ENCODE measurements around the gene CAPN5.

Gene CAPN5

DNA sequence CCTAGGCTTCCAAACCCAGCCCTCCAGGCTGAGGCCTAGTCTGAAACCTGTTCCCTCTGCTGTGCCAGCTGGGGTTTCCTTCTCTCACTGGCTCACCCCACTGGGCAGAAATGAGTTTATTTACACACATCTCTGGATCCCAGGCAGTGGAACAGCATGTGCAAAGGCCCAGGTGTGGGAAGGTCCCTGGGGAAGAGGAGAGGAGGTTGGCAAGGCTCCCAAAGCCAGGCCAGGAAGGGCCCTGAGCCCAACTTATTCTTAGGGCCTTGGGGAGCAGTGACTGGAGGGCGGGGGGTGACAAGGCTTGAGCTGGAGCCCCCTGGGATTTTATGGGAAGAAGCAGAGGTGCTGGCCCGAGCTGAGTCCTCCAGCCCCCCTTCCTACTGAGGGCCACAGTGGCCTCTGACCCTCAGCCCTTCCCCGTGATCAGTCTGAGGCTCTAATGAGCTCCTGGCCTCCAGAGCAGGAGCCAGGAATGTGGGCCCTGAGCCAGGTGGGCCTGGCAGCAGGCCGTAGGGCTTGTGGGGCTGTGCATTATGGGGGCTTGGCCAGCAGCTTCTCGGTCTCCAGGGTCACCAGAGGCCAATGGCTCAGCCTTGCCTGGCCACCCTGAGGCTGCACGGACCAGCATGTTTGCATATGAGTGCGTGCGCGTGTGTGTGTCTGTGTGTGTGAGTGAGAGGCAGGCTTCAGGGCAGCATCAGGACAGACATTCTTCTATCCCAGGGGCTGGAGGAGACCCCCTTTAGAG, 64.2 kb downstream of the CAPN5 start:
- no peak for DNase-seq (ENCODE audit: low read depth in 3 of 3)

GRCh38 chr11:77131560-77131959, 64.8 kb downstream of the CAPN5 start:
- no peak for DNase-seq (ENCODE audit: low read depth in 3 of 3)

DNA sequence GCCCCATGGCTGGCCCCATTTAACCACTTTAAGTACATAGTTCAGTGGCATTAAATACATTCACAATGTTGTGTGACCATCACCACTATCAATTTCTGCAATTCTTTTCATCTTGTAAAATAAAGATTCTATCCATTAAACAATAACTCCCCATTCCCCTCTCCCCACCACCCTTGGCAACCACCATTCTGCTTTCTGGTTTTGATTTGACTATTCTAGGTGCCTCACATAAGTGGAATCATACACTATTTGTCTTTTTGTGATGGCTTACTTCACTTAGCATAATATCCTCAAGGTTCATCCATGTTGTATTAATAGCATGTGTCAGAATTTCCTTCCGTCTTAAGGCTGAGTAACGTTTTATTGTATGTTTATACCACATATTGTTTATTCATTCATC, 68.3 kb downstream of the CAPN5 start:
- no peak for DNase-seq (ENCODE audit: low read depth in 3 of 3)

GRCh38 chr11:77136074-77136473, 69.3 kb downstream of the CAPN5 start:
- no peak for DNase-seq (ENCODE audit: low read depth in 3 of 3)

DNA sequence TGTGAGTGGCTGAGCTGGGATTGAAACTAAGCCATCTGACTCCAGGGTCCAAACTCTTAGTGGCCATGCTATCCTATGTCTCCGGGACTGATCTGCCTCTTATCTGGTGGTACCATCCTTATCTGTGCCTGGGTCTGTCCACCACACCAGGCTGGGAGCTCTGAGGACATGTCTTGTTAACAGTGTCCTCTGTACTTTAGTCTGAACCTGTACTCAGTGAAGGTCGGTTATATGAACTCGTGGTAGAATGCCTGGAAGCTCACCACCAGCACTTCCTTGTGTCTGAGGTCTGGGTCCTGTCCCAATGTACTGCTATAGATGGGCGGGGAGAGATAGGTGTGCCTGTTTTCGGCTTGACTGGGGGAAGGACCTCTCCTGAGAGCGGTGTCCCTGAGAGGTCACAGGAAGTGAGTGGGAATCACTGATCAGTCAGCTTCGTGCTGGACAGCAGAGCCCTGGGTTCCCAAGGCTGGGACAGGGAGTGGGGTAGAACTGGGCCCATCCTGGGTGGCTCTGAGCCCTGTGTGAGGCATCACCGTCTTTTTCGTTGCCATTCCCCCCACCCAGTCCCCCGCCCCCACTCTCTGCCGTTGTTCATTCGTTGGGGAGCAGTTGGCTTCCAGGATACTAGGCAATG, 70.1 kb downstream of the CAPN5 start:
- no peak for DNase-seq (ENCODE audit: low read depth in 3 of 3)

DNA sequence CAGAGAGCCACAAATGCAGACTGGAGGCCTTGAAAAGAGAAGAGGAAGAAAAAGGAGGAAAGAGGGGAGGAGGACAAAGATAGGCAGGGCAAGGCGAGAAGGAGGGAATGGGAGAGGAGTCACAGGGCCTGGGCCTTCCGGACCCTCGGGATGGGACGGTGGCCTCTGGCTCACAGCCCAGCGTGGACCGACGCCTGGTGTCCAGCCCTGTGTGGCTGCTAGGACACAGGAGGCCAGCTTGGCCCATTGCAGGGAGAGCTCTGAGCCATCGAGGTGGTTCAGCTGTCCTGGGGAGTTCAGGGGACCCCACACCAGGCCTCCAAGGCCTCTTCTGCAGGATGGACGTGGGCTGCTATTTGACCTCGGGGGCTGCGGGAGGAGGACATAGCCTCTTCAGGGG, 70.7 kb downstream of the CAPN5 start:
- no peak for DNase-seq (ENCODE audit: low read depth in 3 of 3)

- DNase-seq (ENCODE audit: low read depth in 3 of 3), result no peak
These were observed 71.4 kb downstream of the CAPN5 start for GRCh38 chr11:77138106-77138649.

GRCh38 chr11:77139201-77139600, 72.4 kb downstream of the CAPN5 start:
- no peak for DNase-seq (ENCODE audit: low read depth in 3 of 3)

DNA sequence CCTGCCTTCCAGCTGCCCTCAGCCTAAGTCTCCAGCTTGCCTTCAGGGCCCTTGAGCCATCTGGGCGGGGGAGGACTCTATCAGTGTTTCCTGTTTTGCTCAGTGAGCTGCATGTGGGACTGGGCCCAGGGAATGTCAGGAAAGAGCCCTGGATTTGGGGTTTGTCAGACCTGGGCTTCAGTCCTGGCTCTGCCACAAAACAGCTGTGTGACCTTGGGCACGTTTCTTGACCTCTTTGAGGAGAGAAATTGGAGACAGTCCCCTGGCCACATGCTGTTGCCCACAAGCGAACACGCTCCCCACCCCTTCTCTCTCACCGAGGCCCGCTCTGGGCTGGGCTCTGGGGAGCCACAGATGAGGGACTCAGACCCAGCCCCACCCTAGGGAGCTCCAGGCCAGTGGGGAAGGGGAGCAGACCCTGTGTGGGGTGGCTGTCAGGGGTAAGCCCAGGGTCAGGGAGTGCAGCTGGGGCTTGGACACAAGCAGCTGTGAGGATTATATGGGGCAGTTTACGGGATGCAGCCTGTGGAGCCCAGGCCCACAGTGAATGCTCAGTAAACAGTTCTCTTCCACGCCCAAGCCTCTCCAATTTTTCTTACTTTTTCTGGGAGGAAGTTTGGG, 73.6 kb downstream of the CAPN5 start:
- no peak for DNase-seq (ENCODE audit: low read depth in 3 of 3)

- DNase-seq (ENCODE audit: low read depth in 3 of 3), result no peak
These were observed 74.3 kb downstream of the CAPN5 start for GRCh38 chr11:77141034-77141433.

- DNase-seq (ENCODE audit: low read depth in 3 of 3), result no peak
These were observed 74.7 kb downstream of the CAPN5 start for GRCh38 chr11:77141475-77141874.

DNA sequence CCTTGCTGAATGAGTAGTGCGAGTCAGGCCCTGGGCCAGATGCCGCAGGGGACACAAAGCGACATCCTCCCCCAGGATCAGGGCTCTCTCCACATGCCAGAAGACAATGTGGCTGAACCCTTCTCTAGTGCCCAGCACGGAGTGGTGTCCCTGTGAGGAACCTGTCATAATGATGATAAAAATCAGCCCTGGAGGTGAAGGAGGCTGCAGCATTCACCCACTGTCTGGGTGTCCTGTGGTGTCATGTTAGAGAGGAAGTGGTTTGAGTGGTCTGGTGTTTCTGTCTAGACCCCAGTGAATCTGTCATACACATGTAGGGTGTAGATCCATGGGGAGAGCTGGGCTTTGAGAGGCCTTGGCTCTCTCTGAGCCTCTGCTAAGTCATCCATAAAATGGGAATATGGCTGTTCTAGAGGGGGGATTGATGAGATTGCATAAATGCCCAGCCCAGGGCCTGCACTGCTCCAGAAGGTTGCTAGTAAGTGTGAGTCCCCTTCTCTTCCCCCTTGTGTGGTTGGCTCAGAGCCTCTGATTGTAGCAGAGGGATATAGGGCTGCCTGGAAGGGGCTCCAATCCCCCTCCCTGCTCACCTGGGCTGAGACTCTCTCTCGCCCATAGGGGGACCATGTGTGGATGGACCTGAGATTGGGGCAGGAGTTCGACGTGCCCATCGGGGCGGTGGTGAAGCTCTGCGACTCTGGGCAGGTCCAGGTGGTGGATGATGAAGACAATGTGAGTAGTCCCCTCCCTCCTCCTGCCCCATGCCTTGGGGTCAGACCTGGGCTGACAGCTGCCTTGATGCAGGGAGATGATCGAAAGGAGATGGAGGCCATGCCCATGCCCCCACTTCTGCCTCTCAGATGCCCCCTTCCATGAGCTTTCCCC, 75.6 kb downstream of the CAPN5 start:
- DNase-seq (ENCODE audit: low read depth in 3 of 3), result no peak

DNA sequence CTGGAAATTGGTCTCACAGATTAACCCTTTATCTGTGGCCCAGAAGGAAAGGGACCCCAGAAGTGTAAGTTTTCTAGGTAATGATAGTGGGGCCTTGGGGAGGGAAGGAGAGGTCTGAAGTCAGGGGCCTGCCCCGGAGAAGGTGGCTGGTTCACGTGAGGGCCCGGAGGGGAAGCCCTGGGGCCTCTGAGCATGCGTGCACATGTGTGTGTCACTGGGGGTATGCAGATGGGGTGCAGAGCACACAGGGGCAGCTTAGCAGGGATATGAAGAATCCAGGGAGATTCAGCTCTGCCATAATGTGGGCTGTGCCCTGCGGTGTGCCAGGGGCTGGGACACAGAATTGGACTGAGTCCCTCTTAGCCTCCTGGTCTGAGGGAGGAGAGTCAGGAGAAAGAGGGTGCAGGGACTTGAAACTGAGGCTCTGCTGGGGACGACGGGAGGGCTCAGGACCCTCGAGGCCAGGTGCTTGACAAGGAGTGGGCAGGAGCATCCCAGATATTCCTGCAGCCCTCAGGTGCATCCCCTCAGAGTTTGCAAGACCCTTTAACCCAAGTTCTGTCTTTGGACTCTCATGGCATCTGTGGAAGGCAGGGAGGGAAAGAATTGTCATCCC, 76.7 kb downstream of the CAPN5 start:
- no peak for DNase-seq (ENCODE audit: low read depth in 3 of 3)

- DNase-seq (ENCODE audit: low read depth in 3 of 3), result no peak
These were observed 77.6 kb downstream of the CAPN5 start for GRCh38 chr11:77144196-77144856.

DNA sequence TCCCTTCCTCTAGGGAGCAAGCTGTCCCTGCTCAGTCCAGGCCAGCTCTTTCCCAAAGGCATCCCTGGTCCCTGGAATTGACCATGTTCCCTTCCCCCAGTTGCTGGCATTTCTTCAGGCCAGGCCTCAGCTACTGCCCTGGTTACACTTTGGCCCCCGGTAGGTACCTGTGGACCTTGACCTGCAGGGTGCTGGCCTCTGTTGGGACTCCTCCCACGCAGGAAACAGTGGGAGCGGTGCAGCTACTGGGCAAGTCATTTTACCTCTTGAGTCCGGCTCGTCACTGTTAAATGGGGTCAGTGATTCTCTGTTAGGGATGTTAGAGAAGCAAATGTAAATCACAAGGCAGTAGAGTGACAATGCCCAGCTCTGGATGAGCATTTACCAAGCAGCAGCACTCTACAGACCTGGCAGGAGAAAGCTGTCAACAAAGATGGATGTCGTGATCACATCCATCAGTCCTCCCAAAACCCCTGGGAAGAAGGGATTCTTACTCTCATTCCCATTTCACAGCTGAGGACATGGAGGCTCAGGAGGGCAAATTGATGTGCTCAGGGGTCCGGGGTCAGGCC, 78.2 kb downstream of the CAPN5 start:
- DNase-seq (ENCODE audit: low read depth in 3 of 3), result no peak

DNA sequence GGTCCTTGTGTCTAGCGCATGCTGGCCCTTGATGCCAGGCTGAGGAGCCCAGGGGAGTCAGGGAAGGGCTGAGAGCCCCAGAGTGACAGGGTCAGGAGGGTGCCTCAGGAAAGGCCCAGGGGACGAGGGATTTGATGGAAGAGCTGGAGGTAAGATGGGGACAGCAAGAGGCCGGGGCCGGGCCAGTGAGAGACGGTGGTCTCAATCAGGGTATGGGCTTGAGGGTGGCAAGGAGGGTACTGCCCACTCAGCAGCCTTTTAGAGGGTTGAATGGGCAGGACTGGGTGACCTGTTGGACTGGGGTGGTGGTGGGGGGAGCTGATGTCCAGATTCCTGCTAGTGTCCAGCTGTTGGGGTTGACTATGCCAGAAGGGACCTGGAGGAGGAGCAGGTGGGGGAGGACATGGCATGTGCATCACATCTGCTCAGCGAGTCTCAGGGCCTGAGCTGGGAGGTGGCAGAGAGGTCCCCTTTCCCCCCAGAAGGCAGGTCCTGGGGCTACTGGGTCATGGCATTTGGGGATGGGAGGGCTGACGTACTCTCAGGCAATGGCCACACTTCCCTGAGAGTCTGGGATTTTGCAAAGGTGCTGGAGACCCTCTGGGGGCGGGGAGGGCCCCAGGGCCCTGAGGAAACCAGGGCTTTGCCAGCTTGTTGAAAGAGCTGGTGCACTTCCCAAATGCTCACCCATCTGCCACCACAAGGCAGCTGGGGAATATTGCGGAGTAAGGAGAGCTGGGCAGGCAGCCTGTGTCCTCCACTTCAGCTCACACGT, 79.7 kb downstream of the CAPN5 start:
- no peak for DNase-seq (ENCODE audit: low read depth in 3 of 3)

- DNase-seq (ENCODE audit: low read depth in 3 of 3), result no peak
These were observed 80.2 kb downstream of the CAPN5 start for GRCh38 chr11:77147036-77147315.

- no peak for DNase-seq (ENCODE audit: low read depth in 3 of 3)
These were observed 81.0 kb downstream of the CAPN5 start for GRCh38 chr11:77147668-77148321.

DNA sequence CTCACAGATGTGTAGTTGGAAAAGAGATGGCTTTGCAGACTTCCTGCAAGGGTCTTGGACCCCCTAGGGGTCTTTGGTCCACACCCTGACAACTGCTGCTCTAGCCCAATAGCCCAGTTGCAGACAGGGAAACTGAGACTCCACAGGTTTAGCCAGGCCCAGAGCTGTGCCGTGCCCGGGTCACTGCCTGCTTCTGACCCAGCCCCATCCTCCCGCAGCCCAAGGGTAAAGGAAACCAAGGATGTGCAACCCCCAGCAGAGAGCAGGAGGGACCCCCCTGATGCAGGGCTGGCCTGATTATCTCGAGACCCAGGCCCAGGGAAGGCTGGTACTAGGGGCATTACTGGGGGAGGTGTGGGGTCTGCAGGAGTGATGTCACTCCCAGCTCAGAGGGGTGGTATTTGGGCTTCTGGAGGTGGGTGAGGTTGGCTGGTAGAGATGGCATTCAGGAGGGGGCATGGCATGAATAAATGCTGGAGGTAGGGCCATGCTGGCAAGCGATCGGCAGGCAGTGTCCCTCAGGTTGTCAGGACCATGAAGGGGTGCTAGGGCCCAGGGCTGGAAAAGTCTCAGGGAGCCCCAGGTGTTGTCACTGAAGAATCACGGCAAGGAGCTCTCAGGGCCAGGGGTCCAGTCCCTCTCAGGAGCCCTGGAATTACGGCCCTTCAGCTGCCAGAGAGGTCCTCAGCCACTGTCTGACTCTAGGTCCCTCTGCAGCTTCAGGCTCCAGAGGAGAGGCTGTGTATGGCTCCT, 82.4 kb downstream of the CAPN5 start:
- no peak for DNase-seq (ENCODE audit: low read depth in 3 of 3)

Data from stimulated activated CD4-positive, alpha-beta T cell treated with anti-CD3 and anti-CD28 coated beads, TNF-alpha, amount 100 ng/mL, for 4 hours (primary cell).